Fibroblast of pulmonary artery (primary cell): ENCODE data around the gene LTBP2.

Source experiments
- DNase-seq: peaks from one replicate; pipeline ENCODE4 v3.0.0-alpha.2; 2010; ENCODE audit warnings: low read depth
- H3K4me3 ChIP-seq: replicated peaks from 2 replicates; pipeline ENCODE4 v1.5.1; 2011; ENCODE audit warnings: low read depth, mild to moderate bottlenecking, control low read depth, low read length, moderate library complexity
- CTCF ChIP-seq: IDR thresholded peaks from 2 replicates; pipeline ENCODE4 v1.5.1; 2011; ENCODE audit warnings: mild to moderate bottlenecking, control low read depth, low read length, inconsistent platforms; ENCODE audit errors: missing control alignments

LTBP2 gene

GRCh38 chr14:74584951-74585350 lies 27.1 kb downstream of the LTBP2 start:
- no peak for DNase-seq
- no peak for TF ChIP-seq CTCF
- no peak overlapping the region for H3K4me3 ChIP-seq

- H3K4me3 ChIP-seq, result no peak overlapping the region
- DNase-seq, result peak; percentile 52
- no peak for TF ChIP-seq CTCF
These were observed 28.2 kb downstream of the LTBP2 start for GRCh38 chr14:74583689-74584434.

GRCh38 chr14:74582910-74583581 lies 29.0 kb downstream of the LTBP2 start:
- DNase-seq, result peak; percentile 78
- TF ChIP-seq CTCF, result no peak
- no peak overlapping the region for H3K4me3 ChIP-seq

- H3K4me3 ChIP-seq, result no peak overlapping the region
- no peak for TF ChIP-seq CTCF
- DNase-seq, result no peak
These were observed 31.8 kb downstream of the LTBP2 start for GRCh38 chr14:74580275-74580672.

DNA sequence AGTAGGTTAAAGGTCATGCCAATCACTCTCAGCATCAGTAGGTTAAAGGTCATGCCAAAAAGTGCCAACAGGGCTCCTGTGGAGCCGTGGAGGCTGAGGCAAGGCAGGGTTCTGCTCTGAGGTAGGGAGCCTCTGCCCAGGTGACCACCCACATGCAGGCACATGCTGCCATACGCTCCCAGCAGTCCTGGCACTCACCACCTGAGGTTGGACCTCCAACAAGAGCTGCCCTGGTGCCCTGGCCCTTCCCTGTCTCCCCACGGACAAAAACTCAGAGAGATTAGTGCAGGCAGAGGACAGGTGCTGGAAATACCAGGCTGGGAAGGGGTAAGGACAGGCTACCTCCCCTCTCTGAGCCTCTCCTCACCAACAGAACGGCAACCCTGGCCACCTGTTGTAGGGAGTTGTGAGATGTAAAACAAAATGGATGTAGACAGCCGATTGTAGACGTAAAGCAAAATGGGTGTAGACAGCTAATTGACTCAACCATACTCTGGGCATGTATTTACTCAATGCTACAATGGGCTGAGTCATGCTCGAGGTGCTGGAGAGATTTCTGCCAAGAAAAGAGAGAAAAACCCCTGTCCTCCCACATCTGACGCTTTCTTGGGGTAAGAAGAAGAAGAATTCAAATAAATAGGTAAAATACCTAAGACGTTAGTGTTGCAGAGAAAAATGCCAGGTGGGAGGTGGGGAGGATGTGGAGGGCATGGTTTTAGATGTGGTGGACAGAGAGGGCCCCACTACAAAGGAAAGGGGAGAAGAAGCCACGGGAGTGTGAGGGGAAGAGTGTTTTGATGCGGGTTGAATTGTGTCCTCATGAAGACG lies 32.4 kb downstream of the LTBP2 start:
- no peak for TF ChIP-seq CTCF
- H3K4me3 ChIP-seq, result no peak overlapping the region
- peak; percentile 94 for DNase-seq

DNA sequence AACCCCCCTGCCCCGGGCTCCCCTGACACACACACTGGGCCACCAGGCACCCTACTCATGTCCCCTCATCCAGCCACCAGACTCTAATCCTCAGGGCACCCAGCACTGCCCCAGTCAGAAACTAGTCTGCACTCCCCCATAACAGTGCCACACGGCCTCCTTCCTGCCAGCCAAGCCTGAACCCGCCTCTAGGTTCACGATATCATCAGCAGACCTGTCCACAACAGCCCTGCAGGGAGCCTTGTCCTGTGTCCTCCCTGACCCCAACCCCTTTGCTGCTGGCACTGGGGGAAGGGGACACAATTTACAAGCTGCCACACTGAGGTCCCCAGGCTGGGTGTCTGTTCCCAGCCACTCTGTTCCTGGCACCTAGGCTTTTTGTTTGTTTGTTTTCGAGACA lies 33.6 kb downstream of the LTBP2 start:
- DNase-seq, result no peak
- H3K4me3 ChIP-seq, result no peak overlapping the region
- no peak for TF ChIP-seq CTCF
